Stimulated activated CD4-positive, alpha-beta T cell treated with anti-CD3 and anti-CD28 coated beads, Interleukin-12 subunit alpha, Interleukin-12 subunit beta, amount 100 ng/mL, for 4 hours (primary cell): Measurements from ENCODE around the gene JMJD8.

Source experiments
- DNase-seq: peaks from one replicate; pipeline ENCODE4 v3.0.0-alpha.2; 2020

Gene JMJD8

GRCh38 chr16:658679-659571 is 25.2 kb downstream of the JMJD8 start:
- no peak for DNase-seq

GRCh38 chr16:657487-657886 is 26.6 kb downstream of the JMJD8 start:
- no peak for DNase-seq

GRCh38 chr16:654034-654433 is 30.1 kb downstream of the JMJD8 start:
- no peak for DNase-seq

GRCh38 chr16:652454-653305 is 31.5 kb downstream of the JMJD8 start:
- no peak for DNase-seq

- DNase-seq: no peak
Measured at GRCh38 chr16:651844-652243, 32.3 kb downstream of the JMJD8 start.

GRCh38 chr16:649631-650030 is 34.5 kb downstream of the JMJD8 start:
- DNase-seq: no peak

- DNase-seq: peak; percentile 91
Measured at GRCh38 chr16:648781-649589, 35.1 kb downstream of the JMJD8 start, which contains the start of gene WDR90. TSS of gene WDR90 (plus strand) at chr16:649365. CDS start at chr16:649417, 52 bp downstream.

- DNase-seq: peak; percentile 50
Measured at GRCh38 chr16:648071-648780, 35.9 kb downstream of the JMJD8 start.

- no peak for DNase-seq
Measured at GRCh38 chr16:647173-647902, 36.8 kb downstream of the JMJD8 start.

GRCh38 chr16:646679-647172 is 37.4 kb downstream of the JMJD8 start:
- DNase-seq: no peak

GRCh38 chr16:645852-646678 is 38.1 kb downstream of the JMJD8 start:
- DNase-seq: no peak

GRCh38 chr16:644556-644955 is 39.6 kb downstream of the JMJD8 start:
- DNase-seq: no peak

GRCh38 chr16:643050-643368 is 41.1 kb downstream of the JMJD8 start:
- no peak for DNase-seq

- peak; percentile 46 for DNase-seq
Measured at GRCh38 chr16:642189-643049, 41.7 kb downstream of the JMJD8 start.

GRCh38 chr16:641326-642188 is 42.6 kb downstream of the JMJD8 start, which contains the start of gene MCRIP2:
TSS of gene MCRIP2 (plus strand) at chr16:641828. CDS start at chr16:641992, 164 bp downstream.
- DNase-seq: peak; percentile 78

- DNase-seq: no peak
Measured at GRCh38 chr16:640614-641013, 43.5 kb downstream of the JMJD8 start.

GRCh38 chr16:638836-639235 is 45.3 kb downstream of the JMJD8 start:
- DNase-seq: no peak

- DNase-seq: no peak
Measured at GRCh38 chr16:638034-638543, 46.0 kb downstream of the JMJD8 start.
